ENCODE results near the gene PTGER4.

Gene PTGER4

GRCh38 chr5:40738502-40738901 is 58.8 kb downstream of the PTGER4 start:
- TF ChIP-seq CTCF (IDR thresholded peaks at IDR 0.05; ENCODE audit: extremely low read depth, missing control alignments), result no peak
- DNase-seq (ENCODE audit: low spot score), result no peak
